HL-60/S4 treated with retinoic acid at 250 ng/mL for 4 days and 3 days (cell line): ENCODE data around the gene MAS1L.
"Not testable (repeated sequence)": the region's sequence is repeated elsewhere in the genome, so short reads cannot be mapped to it uniquely, and the experiment has no call there.

ENCODE experiments used
- in situ Hi-C: fragments of 300-500 bp; cut with MboI; formaldehyde crosslinking; loops from 2 replicates; pipeline ENCODE4 v1.7.0; 2022; ENCODE audit warnings: low sequenced_read_pairs

Gene MAS1L

GRCh38 chr6:29486577-29486976, 1.2 kb downstream of the MAS1L start:
- in situ Hi-C loops, result no loop called here

GRCh38 chr6:29483735-29484134, 4.0 kb downstream of the MAS1L start:
- in situ Hi-C loops, result no loop called here

- in situ Hi-C loops, result no loop called here
Measured at GRCh38 chr6:29483186-29483585, 4.6 kb downstream of the MAS1L start.

GRCh38 chr6:29479560-29479959, 8.2 kb downstream of the MAS1L start:
- in situ Hi-C loops, result no loop called here

GRCh38 chr6:29478740-29479139, 9.0 kb downstream of the MAS1L start:
- in situ Hi-C loops, result no loop called here

GRCh38 chr6:29477923-29478450, 9.8 kb downstream of the MAS1L start:
- in situ Hi-C loops, result no loop called here

- in situ Hi-C loops, result no loop called here
Measured at GRCh38 chr6:29474996-29475395, 12.8 kb downstream of the MAS1L start.

GRCh38 chr6:29466241-29466640, 21.5 kb downstream of the MAS1L start:
- in situ Hi-C loops, result no loop called here

GRCh38 chr6:29465801-29466200, 22.0 kb downstream of the MAS1L start:
- in situ Hi-C loops, result no loop called here

- in situ Hi-C loops, result no loop called here
Measured at GRCh38 chr6:29465279-29465678, 22.5 kb downstream of the MAS1L start.

GRCh38 chr6:29462022-29462421, 25.7 kb downstream of the MAS1L start:
- in situ Hi-C loops, result no loop called here

GRCh38 chr6:29461021-29461814, 26.5 kb downstream of the MAS1L start:
- in situ Hi-C loops, result no loop called here

GRCh38 chr6:29456971-29457370, 30.8 kb downstream of the MAS1L start, which contains the start of the genes OR11A1 and OR2H1:
Gene OR11A1, minus strand, starts transcription at chr6:29457071. Its CDS starts 29,430 bp downstream, at chr6:29427641.
Gene OR2H1, plus strand, starts transcription at chr6:29457155. Its CDS starts 4,615 bp downstream, at chr6:29461770.
- in situ Hi-C loops, result no loop called here

GRCh38 chr6:29451471-29452193, 36.1 kb downstream of the MAS1L start:
- in situ Hi-C loops, result no loop called here

GRCh38 chr6:29447670-29448069, 40.1 kb downstream of the MAS1L start:
- in situ Hi-C loops, result no loop called here

GRCh38 chr6:29444031-29444430, 43.7 kb downstream of the MAS1L start:
- in situ Hi-C loops, result not testable (repeated sequence)

GRCh38 chr6:29442719-29443118, 45.0 kb downstream of the MAS1L start:
- in situ Hi-C loops, result no loop called here

- in situ Hi-C loops, result no loop called here
Measured at GRCh38 chr6:29439006-29439405, 48.8 kb downstream of the MAS1L start, which contains the start of gene OR10C1. Gene OR10C1, plus strand, starts transcription at chr6:29439306. Its CDS starts 710 bp downstream, at chr6:29440016.

- in situ Hi-C loops, result not testable (repeated sequence)
Measured at GRCh38 chr6:29436730-29437129, 51.0 kb downstream of the MAS1L start.
